ENCODE data around the gene C18orf32. TPM values are rescaled to one million over a fixed set of nuclear protein-coding genes. Genes with fewer than 3 reads are reported as not detected.
"Not testable (repeated sequence)": the region's sequence is repeated elsewhere in the genome, so short reads cannot be mapped to it uniquely, and the experiment has no call there.

C18orf32 gene
- total RNA-seq, 4 donors from 2014 or later = 16.5 to 37.1 (median 31.3) TPM

- WGBS, 2 donors = 84 to 89% methylated on average over 10 of the region's 10 CpGs
- no peak for DNase-seq (ENCODE audit: low spot score in 2 of 2)
- TF ChIP-seq POLR2A (IDR thresholded peaks at IDR 0.05) (no peak), CTCF (IDR thresholded peaks at IDR 0.05) (no peak)
- intact Hi-C loops (cut with DNase I; ENCODE audit: low total_unique reads) = no loop called here
- no peak overlapping the region for H3K4me3 ChIP-seq (ENCODE audit: low read depth, poor library complexity, severe bottlenecking)
Measured at GRCh38 chr18:49519101-49519971, 32.3 kb upstream of the C18orf32 start.

GRCh38 chr18:49517483-49517882, 30.4 kb upstream of the C18orf32 start:
- WGBS, 2 donors = 88 to 97% methylated on average over 2 of the region's 2 CpGs
- no peak overlapping the region for H3K4me3 ChIP-seq (ENCODE audit: low read depth, poor library complexity, severe bottlenecking)
- DNase-seq (ENCODE audit: low spot score in 2 of 2) = no peak
- TF ChIP-seq CTCF (IDR thresholded peaks at IDR 0.05) = no peak
- TF ChIP-seq POLR2A (IDR thresholded peaks at IDR 0.05) = no peak
- intact Hi-C loops (cut with DNase I; ENCODE audit: low total_unique reads) = no loop called here

- H3K4me3 ChIP-seq (ENCODE audit: low read depth, poor library complexity, severe bottlenecking) = no peak overlapping the region
- no peak for DNase-seq (ENCODE audit: low spot score in 2 of 2)
- 79 to 90% methylated on average over 3 of the region's 3 CpGs for WGBS, 2 donors
- TF ChIP-seq CTCF (IDR thresholded peaks at IDR 0.05) = no peak
- TF ChIP-seq POLR2A (IDR thresholded peaks at IDR 0.05) = no peak
- intact Hi-C loops (cut with DNase I; ENCODE audit: low total_unique reads) = no loop called here
Measured at GRCh38 chr18:49515516-49515915, 28.5 kb upstream of the C18orf32 start.

- intact Hi-C loops (cut with DNase I; ENCODE audit: low total_unique reads); DNase-seq (ENCODE audit: low spot score in 2 of 2); H3K4me3 ChIP-seq (ENCODE audit: low read depth, poor library complexity, severe bottlenecking): not testable (repeated sequence)
- WGBS, 2 donors = 77 to 79% methylated on average over 5 of the region's 5 CpGs
Measured at GRCh38 chr18:49515003-49515402, 28.0 kb upstream of the C18orf32 start.

- WGBS, 2 donors = 77 to 84% methylated on average over 9 of the region's 9 CpGs
- no peak for TF ChIP-seq POLR2A (IDR thresholded peaks at IDR 0.05)
- TF ChIP-seq CTCF (IDR thresholded peaks at IDR 0.05) = no peak
Measured at GRCh38 chr18:49514577-49514976, 27.5 kb upstream of the C18orf32 start.

GRCh38 chr18:49512876-49513275, 25.8 kb upstream of the C18orf32 start:
- 95 to 96% methylated on average over 8 of the region's 8 CpGs for WGBS, 2 donors
- intact Hi-C loops (cut with DNase I; ENCODE audit: low total_unique reads); H3K4me3 ChIP-seq (ENCODE audit: low read depth, poor library complexity, severe bottlenecking): not testable (repeated sequence)

More at GRCh38 chr18:49514577-49514976, 27.5 kb upstream of the C18orf32 start:
- no peak overlapping the region for H3K4me3 ChIP-seq (ENCODE audit: low read depth, poor library complexity, severe bottlenecking)
- DNase-seq (ENCODE audit: low spot score in 2 of 2) = no peak
- intact Hi-C loops (cut with DNase I; ENCODE audit: low total_unique reads) = no loop called here

More at GRCh38 chr18:49512876-49513275, 25.8 kb upstream of the C18orf32 start:
- not testable (repeated sequence) for DNase-seq (ENCODE audit: low spot score in 2 of 2)
